Right lobe of liver (tissue), 4 donors: ENCODE results near the gene CFAP92.

Experiments used
- CTCF ChIP-seq, 4 donors: fragments of 200-600 bp in 3 of 4; fragments of 450-650 bp in 1 of 4; IDR thresholded peaks; one replicate each; pipeline versions ENCODE4 v1.5.1 to v1.8.0; 2016 to 2022; ENCODE audit warnings: antibody characterized with exemption in 4 of 4, mild to moderate bottlenecking in 2 of 4
- POLR2A ChIP-seq: fragments of 450-650 bp; IDR thresholded peaks from one replicate; pipeline ENCODE4 v1.6.1; 2017; ENCODE audit warnings: antibody characterized with exemption, mild to moderate bottlenecking
- donor health status: DM: no; HTN: no; CAD: no.
- donor health status: DM: no; HTN: no; CAD: no.
- donor health status: DM: no; HTN: yes; CAD: no.

- no peak for TF ChIP-seq CTCF (IDR thresholded peaks at IDR 0.05)
- no peak for TF ChIP-seq POLR2A
Measured at GRCh38 chr3:129040579-129041300, 46.9 kb upstream of the CFAP92 start.
